Subcutaneous abdominal adipose tissue (tissue), 5 donors: ENCODE data around the gene ARNT2.
A peak's percentile ranks its signal among the peaks of the same experiment; 100 is the strongest.

Experiments
- H3K27ac ChIP-seq: one replicate; pipeline ENCODE4 v1.7.0; 2013; ENCODE audit warnings: low read depth, mild to moderate bottlenecking, inconsistent platforms, low read length, moderate library complexity
- H3K27me3 ChIP-seq, 5 donors: one replicate each; pipeline ENCODE4 v1.7.0; 2013; ENCODE audit warnings: low read length in 5 of 5, inconsistent platforms in 1 of 5; ENCODE audit not compliant: control insufficient read depth in 5 of 5, insufficient read depth in 4 of 5
- H3K36me3 ChIP-seq, 5 donors: one replicate each; pipeline ENCODE4 v1.7.0; 2013; ENCODE audit warnings: low read length in 5 of 5; ENCODE audit not compliant: control insufficient read depth in 5 of 5, insufficient read depth in 5 of 5
- H3K4me1 ChIP-seq, 5 donors: one replicate each; pipeline ENCODE4 v1.7.0; 2013; ENCODE audit warnings: low read length in 5 of 5, mild to moderate bottlenecking in 3 of 5, moderate library complexity in 1 of 5; ENCODE audit not compliant: control insufficient read depth in 5 of 5, insufficient read depth in 5 of 5
- H3K4me3 ChIP-seq, 5 donors: one replicate each; pipeline ENCODE4 v1.7.0; 2013; ENCODE audit warnings: low read length in 5 of 5, low read depth in 1 of 5
- H3K9ac ChIP-seq, 5 donors: one replicate each; pipeline ENCODE4 v1.7.0; 2013; ENCODE audit warnings: low read length in 5 of 5, mild to moderate bottlenecking in 4 of 5, moderate library complexity in 3 of 5
- H3K9me3 ChIP-seq, 5 donors: one replicate each; pipeline ENCODE4 v1.7.0; 2013; ENCODE audit warnings: low read length in 5 of 5; ENCODE audit not compliant: control insufficient read depth in 5 of 5
- donor health status: healthy.
- donor health status: healthy.
- donor health status: healthy.
- donor health status: healthy.
- donor health status: healthy.

Gene ARNT2

DNA sequence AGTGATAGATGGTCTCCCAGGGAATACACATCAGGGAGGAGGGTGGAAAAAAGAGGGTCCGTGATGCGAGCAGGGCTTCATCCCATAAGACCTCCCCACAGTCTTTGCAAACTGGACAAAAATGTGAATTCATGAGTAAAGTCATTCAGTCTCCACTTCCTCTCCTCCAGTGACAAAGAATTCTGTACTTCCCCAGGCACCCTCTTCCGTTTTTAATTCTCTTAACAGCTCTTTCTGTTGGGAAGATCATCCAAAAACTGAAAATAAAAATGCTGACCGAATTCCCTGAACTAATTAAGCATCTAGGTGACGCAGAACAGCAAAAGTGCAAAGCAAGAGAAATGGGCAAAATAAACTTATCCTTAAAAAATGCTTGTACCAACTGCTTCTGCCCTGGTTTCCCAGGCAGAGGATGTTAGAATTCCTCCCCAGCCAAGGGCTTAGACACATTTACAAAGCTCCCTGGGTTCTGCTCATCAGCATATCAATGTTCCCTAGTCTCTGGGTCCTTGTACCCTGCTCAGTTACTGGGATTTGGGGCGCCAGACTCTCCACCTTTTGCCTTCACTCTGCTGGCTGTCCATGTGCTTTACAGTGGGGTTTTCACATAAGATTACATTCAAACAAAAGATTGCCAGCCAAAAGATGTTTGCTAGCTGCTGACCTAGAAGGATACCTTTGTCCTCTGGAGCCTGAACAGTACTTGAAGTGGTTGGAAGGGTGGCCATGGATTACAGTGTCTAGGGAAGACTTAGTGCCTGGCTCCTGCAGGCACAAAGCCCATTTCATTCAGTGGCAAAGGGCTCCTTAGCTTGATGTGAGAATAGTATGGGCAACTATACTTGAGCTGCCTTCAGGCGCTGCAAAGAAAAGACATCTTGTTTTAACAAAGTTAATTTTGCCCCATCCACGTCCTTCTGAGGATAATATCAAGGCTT is 69.4 kb downstream of the ARNT2 start:
- H3K27ac ChIP-seq = no peak overlapping the region

GRCh38 chr15:80474224-80475215 is 70.3 kb downstream of the ARNT2 start:
- peaks cover 0 to 13% (median 0%) of the 10 kb centered on the region in 5 donors for H3K4me1 ChIP-seq
- H3K36me3 ChIP-seq = no peaks in the 10 kb centered on the region

More for the DNA sequence above, 69.4 kb downstream of the ARNT2 start:
- H3K9me3 ChIP-seq = peaks cover 0 to 6% (median 0%) of the 10 kb centered on the region in 5 donors
- H3K9ac ChIP-seq = no peak overlapping the region
- no peak overlapping the region for H3K4me3 ChIP-seq
- no peaks in the 10 kb centered on the region for H3K36me3 ChIP-seq
- H3K27me3 ChIP-seq = peaks cover 0 to 2% (median 0%) of the 10 kb centered on the region in 5 donors
- peaks cover 0 to 13% (median 0%) of the 10 kb centered on the region in 5 donors for H3K4me1 ChIP-seq

DNA sequence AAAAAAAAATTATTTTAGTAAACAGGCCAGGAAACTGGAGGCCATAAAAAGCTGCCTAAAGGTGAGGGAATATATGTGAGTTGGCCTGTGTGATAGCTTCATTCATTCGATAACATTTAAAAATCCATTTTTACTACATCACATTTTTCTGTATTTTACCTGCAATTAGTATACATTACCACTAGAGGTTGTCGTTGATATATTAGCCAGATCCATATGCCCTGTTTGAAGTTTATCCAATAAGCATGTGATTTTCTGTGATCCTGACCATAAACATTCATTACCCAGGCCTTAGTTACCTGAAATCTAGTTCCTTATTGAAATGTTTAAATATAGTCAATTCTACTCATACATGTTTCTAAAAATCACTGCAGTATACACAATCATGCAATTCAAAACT is 71.4 kb downstream of the ARNT2 start:
- H3K9me3 ChIP-seq = peaks cover 0 to 6% (median 0%) of the 10 kb centered on the region in 5 donors
- peaks cover 0 to 2% (median 0%) of the 10 kb centered on the region in 5 donors for H3K27me3 ChIP-seq
- H3K27ac ChIP-seq = no peak overlapping the region
- no peaks in the 10 kb centered on the region for H3K36me3 ChIP-seq
- peaks cover 0 to 21% (median 9%) of the 10 kb centered on the region in 5 donors for H3K4me1 ChIP-seq
- H3K4me3 ChIP-seq = no peak overlapping the region
- H3K9ac ChIP-seq = no peak overlapping the region

More at GRCh38 chr15:80474224-80475215, 70.3 kb downstream of the ARNT2 start:
- Histone ChIP-seq H3K27me3 (peaks cover 0 to 2% (median 0%) of the 10 kb centered on the region in 5 donors), H3K9ac (no peak overlapping the region), H3K27ac (no peak overlapping the region), H3K9me3 (peaks cover 0 to 6% (median 0%) of the 10 kb centered on the region in 5 donors), H3K4me3 (no peak overlapping the region)

DNA sequence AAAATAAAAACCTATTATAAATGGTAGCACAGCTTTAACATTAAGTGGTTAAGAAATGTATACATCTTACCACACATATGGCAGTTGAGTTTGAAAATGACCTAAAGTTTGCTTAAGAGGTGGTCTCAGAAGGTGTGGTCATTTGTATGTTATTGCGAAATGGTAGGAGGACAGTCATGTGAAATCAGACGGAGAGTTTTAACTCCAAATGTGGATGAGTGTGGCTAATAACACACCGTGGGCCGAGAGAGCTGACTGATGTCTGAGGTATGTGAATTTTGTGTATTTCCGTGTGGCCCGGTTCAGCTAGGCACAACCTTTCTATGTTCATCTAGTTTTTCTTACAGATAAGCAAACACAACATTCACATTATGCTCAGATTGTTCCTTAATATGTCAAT is 71.9 kb downstream of the ARNT2 start:
- H3K9me3 ChIP-seq = peaks cover 0 to 6% (median 0%) of the 10 kb centered on the region in 5 donors
- no peaks in the 10 kb centered on the region for H3K36me3 ChIP-seq
- no peak overlapping the region for H3K4me3 ChIP-seq
- H3K9ac ChIP-seq = no peak overlapping the region
- peaks cover 2 to 25% (median 13%) of the 10 kb centered on the region in 5 donors for H3K4me1 ChIP-seq
- no peak overlapping the region for H3K27ac ChIP-seq
- peaks cover 0 to 2% (median 0%) of the 10 kb centered on the region in 5 donors for H3K27me3 ChIP-seq

DNA sequence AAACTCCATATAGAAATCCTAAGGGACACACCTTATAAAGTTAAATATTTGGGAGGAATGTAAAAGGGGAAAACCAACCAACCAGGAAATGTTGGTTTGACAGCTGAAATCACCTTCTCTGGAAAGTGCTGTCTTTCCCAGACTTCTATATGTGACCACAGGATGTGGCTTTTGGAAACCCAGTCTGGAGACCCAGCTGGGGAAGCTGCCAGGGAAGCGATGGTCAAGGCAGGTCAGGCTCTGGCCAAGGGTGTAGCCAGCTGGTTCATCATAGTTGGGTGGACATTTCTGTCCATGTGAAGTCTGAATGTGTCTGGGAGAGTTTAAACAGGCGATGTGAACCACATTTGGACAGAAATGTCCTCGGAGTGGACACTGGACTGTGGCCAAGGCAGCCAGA is 73.9 kb downstream of the ARNT2 start:
- Histone ChIP-seq H3K9ac (no peak overlapping the region), H3K27ac (no peak overlapping the region), H3K4me1 (peaks cover 4 to 25% (median 17%) of the 10 kb centered on the region in 5 donors), H3K36me3 (no peaks in the 10 kb centered on the region), H3K9me3 (peaks cover 0 to 6% (median 0%) of the 10 kb centered on the region in 5 donors), H3K27me3 (peaks cover 0 to 2% (median 0%) of the 10 kb centered on the region in 5 donors), H3K4me3 (no peak overlapping the region)

DNA sequence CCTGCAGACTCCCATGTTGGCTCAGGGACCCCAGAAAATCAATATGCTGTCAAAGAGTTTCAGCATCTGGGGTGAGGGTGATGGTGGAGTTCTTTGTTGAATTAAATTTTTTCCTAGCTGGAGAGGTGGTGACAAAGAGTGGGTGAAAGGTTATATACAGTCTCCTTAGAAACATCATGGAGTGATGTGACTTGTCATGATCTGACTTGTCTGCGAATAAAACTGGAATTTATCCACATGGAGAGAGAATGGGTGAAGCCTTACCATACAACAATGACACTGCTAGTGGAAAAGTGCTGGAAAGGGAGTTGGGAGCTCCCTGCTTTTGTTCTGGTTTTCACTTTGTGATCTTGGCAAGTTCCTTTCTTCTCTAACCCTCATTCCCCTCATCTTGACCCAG is 75.0 kb downstream of the ARNT2 start:
- Histone ChIP-seq H3K9me3 (peaks cover 0 to 6% (median 0%) of the 10 kb centered on the region in 5 donors), H3K27ac (no peak overlapping the region), H3K9ac (no peak overlapping the region), H3K27me3 (peaks cover 0 to 2% (median 0%) of the 10 kb centered on the region in 5 donors), H3K4me1 (peaks cover 4 to 21% (median 15%) of the 10 kb centered on the region in 5 donors), H3K4me3 (no peak overlapping the region), H3K36me3 (no peaks in the 10 kb centered on the region)

DNA sequence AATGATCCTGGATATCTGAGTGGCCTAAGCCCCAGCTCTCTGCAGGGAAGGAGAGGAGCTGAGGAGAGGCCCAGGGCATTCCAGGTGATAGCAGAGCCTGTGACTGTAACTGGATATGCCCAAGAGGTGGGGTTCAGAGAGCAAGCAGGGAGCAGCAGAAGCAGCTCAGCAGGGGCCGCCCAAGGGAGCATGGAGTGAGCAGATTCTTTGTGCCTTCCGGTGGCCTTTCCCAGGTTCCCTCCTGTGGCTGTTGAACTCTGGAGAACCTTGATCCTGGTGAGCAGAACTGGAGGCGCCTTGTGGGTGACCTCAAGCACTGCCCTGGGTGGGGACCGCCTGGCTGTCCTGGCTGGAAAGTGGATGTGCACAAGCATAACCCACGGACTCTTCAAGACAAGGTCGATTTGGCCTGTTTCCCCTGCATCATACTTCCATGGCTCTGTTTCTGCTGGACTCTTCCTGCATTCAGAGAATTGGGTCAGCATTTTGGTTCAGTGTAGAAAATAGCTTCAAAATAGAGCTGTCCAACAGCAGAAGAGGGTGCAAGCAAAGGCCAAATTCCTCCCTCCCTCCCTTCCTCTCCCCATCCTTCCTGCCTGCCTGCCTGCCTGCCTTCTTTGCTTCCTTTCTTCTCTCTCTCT is 76.1 kb downstream of the ARNT2 start:
- H3K27ac ChIP-seq = peak overlapping the region; percentile 6
- H3K4me1 ChIP-seq = peaks cover 4 to 21% (median 15%) of the 10 kb centered on the region in 5 donors

DNA sequence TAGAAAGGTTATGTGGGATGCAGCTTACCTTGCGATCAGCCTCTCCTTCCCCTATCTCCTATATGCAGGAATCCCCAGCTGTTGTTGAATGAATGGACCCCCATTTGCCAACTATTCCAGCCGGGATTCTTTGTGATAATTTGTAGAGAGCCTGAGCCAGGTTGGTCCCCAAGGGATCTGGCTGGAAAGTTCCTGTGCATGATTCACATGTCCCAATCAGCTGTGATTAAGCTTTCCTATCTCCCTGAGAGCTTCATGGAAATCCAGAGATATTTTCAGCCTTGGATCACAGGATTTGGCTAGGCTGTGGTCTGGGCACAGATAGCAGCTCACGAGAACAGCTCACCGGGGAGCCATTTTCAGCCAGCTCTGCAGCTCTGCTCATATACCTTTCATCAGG is 76.7 kb downstream of the ARNT2 start:
- peaks cover 4 to 21% (median 15%) of the 10 kb centered on the region in 5 donors for H3K4me1 ChIP-seq
- H3K36me3 ChIP-seq = no peaks in the 10 kb centered on the region
- peaks cover 0 to 2% (median 0%) of the 10 kb centered on the region in 5 donors for H3K27me3 ChIP-seq
- no peak overlapping the region for H3K4me3 ChIP-seq
- H3K27ac ChIP-seq = peak overlapping the region; percentile 6
- H3K9ac ChIP-seq = no peak overlapping the region
- peaks cover 0 to 3% (median 0%) of the 10 kb centered on the region in 5 donors for H3K9me3 ChIP-seq

More for the DNA sequence above, 76.1 kb downstream of the ARNT2 start:
- Histone ChIP-seq H3K36me3 (no peaks in the 10 kb centered on the region), H3K27me3 (peaks cover 0 to 2% (median 0%) of the 10 kb centered on the region in 5 donors), H3K9me3 (peaks cover 0 to 3% (median 0%) of the 10 kb centered on the region in 5 donors), H3K9ac (no peak overlapping the region), H3K4me3 (no peak overlapping the region)

GRCh38 chr15:80482696-80483095 is 78.5 kb downstream of the ARNT2 start:
- Histone ChIP-seq H3K4me1 (peaks cover 4 to 21% (median 15%) of the 10 kb centered on the region in 5 donors), H3K4me3 (no peak overlapping the region)

More at GRCh38 chr15:80482696-80483095, 78.5 kb downstream of the ARNT2 start:
- Histone ChIP-seq H3K27me3 (peaks cover 0 to 2% (median 0%) of the 10 kb centered on the region in 5 donors), H3K9ac (no peak overlapping the region), H3K36me3 (no peaks in the 10 kb centered on the region), H3K9me3 (no peaks in the 10 kb centered on the region), H3K27ac (no peak overlapping the region)
